Thyroid gland (tissue), 4 donors: ENCODE data around the gene PRAME. TPM values are rescaled to one million over a fixed set of nuclear protein-coding genes. Genes with fewer than 3 reads are reported as not detected.

Experiments used
- DNase-seq, 2 donors: peaks; one replicate each; pipeline ENCODE4 v3.0.0-alpha.2; 2019
- H3K27ac ChIP-seq, 3 donors: fragments of 200-600 bp; sonication (generic); 1 replicate in 2 of 3; 2 replicates in 1 of 3; pipeline ENCODE4 v1.5.1; 2016 to 2019; ENCODE audit warnings: mild to moderate bottlenecking in 1 of 3, moderate library complexity in 1 of 3
- H3K27me3 ChIP-seq: fragments of 200-600 bp; sonication (generic); one replicate; pipeline ENCODE4 v1.5.1; 2019
- H3K36me3 ChIP-seq, 2 donors: fragments of 200-600 bp; sonication (generic); one replicate each; pipeline ENCODE4 v1.5.1; 2016 to 2019
- H3K4me1 ChIP-seq, 2 donors: fragments of 200-600 bp; sonication (generic); one replicate each; pipeline ENCODE4 v1.5.1; 2017 to 2019
- H3K4me3 ChIP-seq, 3 donors: fragments of 200-600 bp; sonication (generic); replicated peaks in 1 of 3; 1 replicate in 2 of 3; 2 replicates in 1 of 3; pipeline ENCODE4 v1.5.1; 2016; ENCODE audit warnings: mild to moderate bottlenecking in 1 of 3
- H3K9me3 ChIP-seq: fragments of 200-600 bp; sonication (generic); one replicate; pipeline ENCODE4 v1.5.1; 2017
- POLR2A ChIP-seq, 2 donors: fragments of 450-650 bp; IDR thresholded peaks; one replicate each; pipeline ENCODE4 v1.6.1; 2017; ENCODE audit warnings: antibody characterized with exemption in 2 of 2, mild to moderate bottlenecking in 2 of 2, moderate library complexity in 1 of 2
- WGBS, 2 donors: methylation state at CpG; one replicate each; pipeline ENCODE4 v1.1.5; 2017; 5-methylcytosine and 5-hydroxymethylcytosine counted together
- intact Hi-C: fragments of 100-400 bp; cut with DNase I; formaldehyde crosslinking; loops from one replicate; pipeline ENCODE4 v1.15.1; 2023
- total RNA-seq, 4 donors: library from RNA; depleted of rRNA; stranded (reverse); fragments of >200 nt; gene quantifications; one replicate each; pipeline ENCODE4 v1.2.3, GENCODE V29; 2016
- TF ChIP-seq, protein P1 (sequence below), 6 experiments: fragments of 200-600 bp in 3 of 6; fragments of 450-650 bp in 3 of 6; sonication (generic) in 3 of 6; IDR thresholded peaks; one replicate each; pipeline ENCODE4 v1.5.1; 2016 to 2019; ENCODE audit warnings: antibody characterized with exemption in 6 of 6, mild to moderate bottlenecking in 2 of 6, inconsistent platforms in 1 of 6, moderate library complexity in 1 of 6

Gene PRAME
- total RNA-seq, 4 donors from 2014 or later, result 0.45 to 0.67 TPM; not detected in 2

DNA sequence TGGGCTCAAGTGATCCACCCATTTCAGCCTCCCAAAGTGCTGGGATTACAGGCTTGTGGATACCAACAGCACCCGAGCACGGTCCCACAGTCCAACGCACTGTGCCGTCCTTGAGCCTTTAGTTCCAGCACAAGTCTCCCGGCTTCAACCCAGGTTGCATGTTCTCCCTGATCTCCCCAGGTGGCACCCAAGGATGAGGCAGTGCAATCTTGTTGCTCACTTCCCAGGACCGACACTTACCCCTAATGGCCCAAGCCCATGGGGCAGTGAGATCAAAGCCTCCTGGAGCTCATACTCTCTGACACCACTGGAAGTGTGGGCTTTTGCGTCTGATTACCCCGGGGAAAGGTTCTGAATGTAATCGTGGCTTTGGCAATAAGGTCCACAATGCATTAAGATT is 3.5 kb downstream of the PRAME start:
- 93 to 99% methylated on average over 9 of the region's 9 CpGs for WGBS, 2 donors
- H3K27ac ChIP-seq, result no peak overlapping the region

DNA sequence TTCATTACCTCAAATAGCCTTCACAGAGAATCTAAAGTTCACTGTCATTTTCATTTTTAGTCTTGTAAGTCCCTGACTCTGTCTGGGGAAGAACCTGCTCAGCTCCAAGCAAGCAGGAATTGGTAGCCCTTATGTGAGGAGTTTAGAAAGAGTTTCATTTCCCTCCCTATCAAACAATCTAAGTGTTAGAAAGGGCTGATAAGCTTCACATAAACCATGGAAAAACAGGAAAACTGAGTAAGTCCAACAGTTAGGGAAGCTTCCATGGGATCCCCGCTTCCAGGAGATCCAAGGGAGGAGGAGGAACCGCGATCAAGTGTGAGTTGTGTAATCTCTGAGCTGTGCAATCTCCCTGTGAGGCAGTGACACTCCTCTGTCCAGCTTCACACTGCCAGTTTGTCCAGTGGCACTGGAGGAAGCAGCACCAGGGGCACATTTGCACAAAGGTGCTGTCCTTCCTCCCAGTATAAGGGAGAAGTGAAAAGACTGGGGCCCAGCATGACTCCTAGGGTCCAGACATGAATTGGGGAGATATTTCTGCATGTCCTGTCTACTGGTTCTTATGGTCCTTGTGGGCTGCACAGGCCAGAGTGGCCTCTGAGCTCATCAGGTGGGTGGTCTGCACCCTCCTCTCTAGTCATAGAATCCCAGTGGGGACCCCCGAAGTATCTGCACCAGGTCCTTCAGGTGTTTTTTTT is 4.3 kb downstream of the PRAME start:
- WGBS, 2 donors, result 81 to 83% methylated on average over 4 of the region's 4 CpGs
- TF ChIP-seq POLR2A (IDR thresholded peaks at IDR 0.05), result no peak
- TF ChIP-seq, protein P1, sequence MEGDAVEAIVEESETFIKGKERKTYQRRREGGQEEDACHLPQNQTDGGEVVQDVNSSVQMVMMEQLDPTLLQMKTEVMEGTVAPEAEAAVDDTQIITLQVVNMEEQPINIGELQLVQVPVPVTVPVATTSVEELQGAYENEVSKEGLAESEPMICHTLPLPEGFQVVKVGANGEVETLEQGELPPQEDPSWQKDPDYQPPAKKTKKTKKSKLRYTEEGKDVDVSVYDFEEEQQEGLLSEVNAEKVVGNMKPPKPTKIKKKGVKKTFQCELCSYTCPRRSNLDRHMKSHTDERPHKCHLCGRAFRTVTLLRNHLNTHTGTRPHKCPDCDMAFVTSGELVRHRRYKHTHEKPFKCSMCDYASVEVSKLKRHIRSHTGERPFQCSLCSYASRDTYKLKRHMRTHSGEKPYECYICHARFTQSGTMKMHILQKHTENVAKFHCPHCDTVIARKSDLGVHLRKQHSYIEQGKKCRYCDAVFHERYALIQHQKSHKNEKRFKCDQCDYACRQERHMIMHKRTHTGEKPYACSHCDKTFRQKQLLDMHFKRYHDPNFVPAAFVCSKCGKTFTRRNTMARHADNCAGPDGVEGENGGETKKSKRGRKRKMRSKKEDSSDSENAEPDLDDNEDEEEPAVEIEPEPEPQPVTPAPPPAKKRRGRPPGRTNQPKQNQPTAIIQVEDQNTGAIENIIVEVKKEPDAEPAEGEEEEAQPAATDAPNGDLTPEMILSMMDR (IDR thresholded peaks at IDR 0.05), result no peak
- no peaks in the 10 kb centered on the region for H3K9me3 ChIP-seq
- no peaks in the 10 kb centered on the region for H3K4me1 ChIP-seq
- H3K36me3 ChIP-seq, result no peaks in the 10 kb centered on the region
- H3K4me3 ChIP-seq, result no peak overlapping the region
- intact Hi-C loops, result no loop called here
- H3K27me3 ChIP-seq, result no peaks in the 10 kb centered on the region
- H3K27ac ChIP-seq, result no peak overlapping the region
- no peak for DNase-seq

More for the DNA sequence above, 3.5 kb downstream of the PRAME start:
- Histone ChIP-seq H3K27me3 (no peaks in the 10 kb centered on the region), H3K9me3 (no peaks in the 10 kb centered on the region), H3K4me1 (no peaks in the 10 kb centered on the region), H3K4me3 (no peak overlapping the region), H3K36me3 (no peaks in the 10 kb centered on the region)
- DNase-seq, result no peak
- TF ChIP-seq, protein P1 (IDR thresholded peaks at IDR 0.05), result no peak
- TF ChIP-seq POLR2A (IDR thresholded peaks at IDR 0.05), result no peak
- intact Hi-C loops, result no loop called here

DNA sequence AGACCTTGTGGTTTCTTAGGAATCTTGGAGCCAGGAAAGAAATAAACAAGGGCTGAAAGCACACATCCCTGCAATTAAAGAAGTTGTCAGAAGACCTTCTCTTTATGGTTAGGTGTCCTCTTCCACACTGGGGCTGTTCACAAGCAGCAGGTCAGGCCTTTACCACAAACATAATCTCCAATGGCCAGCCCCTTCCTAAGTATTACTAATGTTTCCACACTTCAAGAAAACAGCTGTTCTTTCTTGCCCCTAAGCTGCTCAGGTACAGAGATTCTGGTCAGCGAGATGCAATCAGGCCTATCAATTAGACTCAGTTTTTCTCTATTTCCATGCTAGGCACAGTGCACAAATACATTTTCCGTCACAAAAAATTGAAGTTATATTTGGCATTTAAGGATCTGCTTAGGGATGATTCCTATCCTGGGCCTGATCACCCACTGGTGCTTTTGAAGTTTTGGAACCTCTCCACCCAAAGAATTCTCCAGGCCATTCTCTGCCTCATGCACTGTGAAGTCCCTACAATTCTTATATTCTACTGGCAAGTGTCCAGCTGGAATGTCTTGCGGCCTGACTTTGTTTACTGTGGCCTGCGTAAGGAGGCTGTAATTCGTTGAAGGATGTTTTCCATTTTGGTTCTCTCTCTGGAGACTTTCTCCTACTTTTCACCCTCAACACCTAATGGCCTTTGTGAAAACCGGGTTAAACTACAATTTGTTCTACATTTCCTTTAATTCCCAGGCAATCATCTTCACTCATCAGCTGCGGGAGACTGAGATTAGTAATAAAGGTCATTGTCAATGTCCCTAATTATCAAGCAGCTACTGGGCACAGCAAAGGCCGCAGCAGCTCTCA is 5.1 kb downstream of the PRAME start:
- no peaks in the 10 kb centered on the region for H3K4me1 ChIP-seq
- H3K4me3 ChIP-seq, result no peak overlapping the region
- H3K9me3 ChIP-seq, result no peaks in the 10 kb centered on the region
- H3K27me3 ChIP-seq, result no peaks in the 10 kb centered on the region
- H3K36me3 ChIP-seq, result no peaks in the 10 kb centered on the region
- intact Hi-C loops, result no loop called here
- no peak overlapping the region for H3K27ac ChIP-seq
- 58 to 66% methylated on average over 8 of the region's 8 CpGs for WGBS, 2 donors
- DNase-seq, result no peak
- TF ChIP-seq POLR2A (IDR thresholded peaks at IDR 0.05), result no peak
- TF ChIP-seq, protein P1 (IDR thresholded peaks at IDR 0.05), result no peak

DNA sequence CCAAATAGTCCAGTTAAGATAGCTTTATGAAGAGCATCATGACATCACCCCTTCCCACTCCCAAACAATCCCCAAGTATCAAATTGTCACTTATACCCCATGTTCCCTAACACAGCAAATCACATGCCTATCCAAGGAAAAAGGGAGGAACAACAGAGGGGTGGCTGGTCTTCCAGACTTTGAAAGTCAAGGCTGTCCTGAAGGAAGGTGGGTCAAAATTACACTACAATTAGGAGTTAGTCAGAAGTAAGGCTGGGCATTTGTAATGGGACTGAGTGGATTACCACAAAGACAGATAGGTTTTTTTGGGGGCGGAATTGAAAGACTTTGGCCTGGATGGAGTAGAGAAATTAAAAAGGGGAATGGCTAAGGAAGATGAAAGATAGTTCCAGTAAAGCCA is 5.9 kb downstream of the PRAME start:
- intact Hi-C loops, result no loop called here
- 92 to 97% methylated on average over 1 of the region's 1 CpG for WGBS, 2 donors

More for the DNA sequence above, 5.9 kb downstream of the PRAME start:
- Histone ChIP-seq H3K9me3 (no peaks in the 10 kb centered on the region), H3K4me3 (no peak overlapping the region), H3K27ac (no peak overlapping the region), H3K27me3 (no peaks in the 10 kb centered on the region), H3K4me1 (no peaks in the 10 kb centered on the region), H3K36me3 (no peaks in the 10 kb centered on the region)
- DNase-seq, result no peak
- TF ChIP-seq, protein P1 (IDR thresholded peaks at IDR 0.05), result no peak
- TF ChIP-seq POLR2A (IDR thresholded peaks at IDR 0.05), result no peak
